C1 segment of cervical spinal cord (tissue), 14 donors: ENCODE results near the gene DYNLT5.
"Not testable (repeated sequence)": the region's sequence is repeated elsewhere in the genome, so short reads cannot be mapped to it uniquely, and the experiment has no call there.

Experiments used
- DNase-seq, 14 donors: peaks; one replicate each; lab custom pipeline; 2025; lab: John Stamatoyannopoulos, UW

Gene DYNLT5, protein sequence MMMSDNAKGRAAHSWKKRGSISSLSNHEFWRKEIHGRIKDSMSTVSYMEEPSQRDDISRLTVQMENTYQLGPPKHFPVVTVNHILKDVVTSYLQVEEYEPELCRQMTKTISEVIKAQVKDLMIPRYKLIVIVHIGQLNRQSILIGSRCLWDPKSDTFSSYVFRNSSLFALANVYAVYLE

DNA sequence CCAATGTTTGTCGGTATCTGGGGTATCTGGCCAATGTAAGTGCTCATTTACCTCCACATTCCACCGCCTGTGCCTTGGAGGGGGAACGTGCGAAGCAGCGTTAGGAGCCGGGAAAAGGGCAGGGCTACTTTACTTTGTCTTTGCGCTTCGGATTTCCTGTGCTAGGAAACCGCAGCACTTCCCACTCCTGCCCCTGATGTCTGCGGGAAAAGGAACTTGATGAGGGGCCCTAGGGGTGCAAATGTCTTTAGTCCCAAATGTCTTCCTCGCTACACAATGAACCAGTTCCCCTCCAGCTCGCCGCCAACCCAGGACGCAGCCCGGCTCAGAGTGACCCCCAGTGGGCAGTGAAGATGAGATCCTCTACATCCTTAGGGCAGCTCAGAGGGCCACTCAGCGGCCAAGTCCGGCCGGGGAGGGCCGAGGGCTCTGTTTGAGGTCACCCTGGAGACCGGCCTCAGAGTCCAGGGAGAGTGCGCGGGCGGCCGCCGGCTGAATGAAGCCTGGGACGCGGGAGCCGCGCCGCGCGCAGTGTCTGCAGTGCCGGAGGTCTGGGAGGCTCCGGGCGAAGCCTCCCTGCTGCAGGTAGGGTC is at the start of gene DYNLT5:
DYNLT5 (plus strand) TSS at position 460 of the 593 bp plus-strand sequence. CDS start 2,200 bp downstream, outside the sequence.
- peak in 10 of 14 donors; percentile 6 to 71 (median 35) for DNase-seq

DNA sequence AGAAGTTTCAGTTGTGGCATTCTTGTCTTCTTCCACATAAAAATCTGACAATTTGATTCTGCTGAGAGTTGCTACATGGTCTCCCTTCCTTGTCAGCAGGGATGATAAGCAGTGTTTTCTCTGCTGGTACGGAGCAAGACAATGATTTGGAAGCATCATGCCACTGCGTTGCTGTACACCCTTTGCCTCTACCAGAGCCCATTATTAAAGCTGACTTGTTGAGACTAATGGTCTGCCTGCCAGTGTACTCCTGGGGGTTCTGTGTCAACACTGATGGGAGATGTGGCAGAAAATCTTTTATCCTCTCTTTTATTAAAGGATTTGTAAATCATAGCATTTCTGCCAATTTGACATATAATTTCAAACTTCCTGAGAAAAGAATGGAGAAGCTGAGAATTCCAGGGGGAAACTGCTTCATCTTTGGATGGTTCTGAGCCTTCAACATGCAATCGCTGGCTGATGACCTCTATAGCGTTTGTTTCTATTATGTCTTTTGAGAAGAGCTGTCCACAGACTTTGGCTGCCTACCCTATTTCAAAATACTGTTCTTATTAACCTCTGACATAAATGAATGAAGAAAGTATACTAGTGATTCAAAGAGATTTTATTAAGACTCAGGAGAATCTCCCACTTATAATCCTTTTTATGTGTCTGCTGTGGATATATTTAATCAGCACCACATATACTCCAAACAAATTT is 47.9 kb upstream of the DYNLT5 start:
- no peak for DNase-seq

DNA sequence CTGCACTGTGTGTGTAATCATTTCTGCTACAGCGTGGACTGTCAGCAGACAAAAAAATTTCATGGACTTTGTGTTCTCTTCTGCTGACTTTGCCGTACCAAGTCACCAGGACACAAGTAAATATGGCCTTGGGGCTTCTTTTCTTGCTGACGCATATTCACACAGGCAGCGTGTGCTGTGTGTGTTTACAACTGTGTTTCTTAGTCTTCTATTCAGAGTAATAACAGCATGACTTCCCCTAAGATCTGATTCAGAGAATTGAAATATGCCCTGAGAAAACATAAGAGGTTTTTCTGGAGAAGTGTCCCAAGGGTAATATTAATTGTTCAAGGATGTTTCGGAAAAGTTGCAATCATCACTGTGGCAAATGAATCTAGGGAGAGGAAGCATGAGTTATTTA is 47.1 kb upstream of the DYNLT5 start:
- no peak for DNase-seq

DNA sequence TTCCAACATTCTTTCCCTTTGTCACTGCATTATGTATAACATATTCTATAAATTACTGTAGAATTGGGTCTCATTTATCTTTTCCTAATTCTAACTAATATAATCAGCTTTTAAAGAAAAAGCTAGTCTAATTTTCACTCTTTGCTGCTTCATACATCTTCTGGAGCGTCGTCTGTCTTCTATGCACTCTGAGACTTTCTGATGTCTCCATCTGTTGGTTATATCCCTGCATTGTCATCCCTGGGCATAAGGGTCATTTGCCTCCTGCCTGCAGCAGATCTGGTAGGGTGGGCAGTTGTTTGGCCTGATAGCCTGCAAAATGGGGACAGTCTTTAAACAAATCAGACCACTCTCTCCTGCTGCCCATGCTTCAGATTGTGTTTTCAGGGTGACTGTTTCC is 40.8 kb upstream of the DYNLT5 start:
- no peak for DNase-seq

DNA sequence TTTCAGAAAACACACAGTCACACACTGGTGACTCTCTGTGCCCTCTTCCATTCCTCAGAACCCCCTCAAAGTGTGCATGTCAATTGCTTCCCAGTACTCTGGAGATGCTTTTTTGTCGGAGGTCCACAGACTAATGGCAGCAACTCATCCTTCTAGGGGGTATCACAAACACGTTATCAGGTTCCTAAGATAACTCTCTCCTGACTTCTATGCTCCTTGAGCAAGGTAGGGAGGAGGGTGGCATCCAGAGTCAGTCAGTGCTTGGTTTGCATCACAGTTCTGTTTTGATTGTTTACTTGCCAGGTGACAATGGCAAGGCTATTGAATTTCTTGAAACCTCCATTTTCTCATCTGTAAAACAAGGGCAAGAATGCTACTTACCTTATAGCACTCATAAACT is 39.4 kb upstream of the DYNLT5 start:
- no peak for DNase-seq

DNA sequence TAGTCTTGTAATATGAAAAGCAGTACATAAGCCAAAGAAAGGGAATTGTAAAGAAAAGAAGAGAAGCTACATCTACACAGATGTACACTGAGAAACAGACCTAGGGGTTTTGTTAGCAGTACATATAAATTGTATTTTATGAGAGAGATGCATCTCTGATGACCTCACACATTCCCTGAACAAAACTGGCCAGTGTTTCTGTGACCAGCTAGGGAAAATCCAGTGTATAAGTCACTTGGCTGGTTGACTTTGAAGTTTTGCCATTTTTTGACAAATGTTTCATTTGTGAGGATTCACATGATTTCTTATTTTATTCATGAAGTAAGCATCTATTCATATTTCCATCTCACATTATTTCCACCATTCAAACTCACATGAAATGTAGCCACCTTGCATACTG is 28.3 kb upstream of the DYNLT5 start:
- DNase-seq: no peak

DNA sequence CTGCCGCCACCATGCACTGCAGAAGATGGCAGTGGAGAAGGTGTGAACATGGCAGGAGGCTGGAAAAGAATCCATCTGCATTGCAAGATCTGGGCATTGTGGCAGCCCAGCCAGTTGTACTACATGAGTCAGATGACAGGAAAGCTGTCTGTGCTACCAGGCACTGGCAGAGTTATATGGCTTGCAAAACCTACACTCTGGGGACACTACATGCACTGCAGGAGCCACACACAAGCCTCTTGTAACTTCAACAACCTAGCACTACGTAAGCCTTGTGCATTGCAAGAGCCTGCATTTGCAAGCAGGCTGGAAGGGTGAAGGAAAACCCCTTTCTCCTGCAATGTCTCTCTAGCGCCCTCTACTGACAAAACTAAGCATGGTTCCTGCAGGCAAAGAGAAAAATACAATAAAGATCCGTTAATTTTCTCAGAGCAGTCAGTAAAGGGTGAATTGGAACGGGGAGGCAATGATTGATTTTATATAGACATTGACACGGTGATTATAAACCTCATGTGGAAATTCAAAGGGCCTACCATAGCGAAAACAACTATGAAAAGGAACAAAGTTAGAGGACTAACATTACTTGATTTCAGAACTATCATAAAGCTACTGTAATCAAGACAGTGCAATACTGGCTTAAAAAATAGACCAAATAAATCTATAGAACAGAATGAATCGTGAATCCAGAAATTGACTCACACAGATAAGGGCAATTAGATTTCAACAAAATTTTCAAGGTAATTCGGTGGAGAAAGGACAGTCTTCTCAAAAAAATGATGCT is 26.2 kb upstream of the DYNLT5 start:
- peak in 11 of 14 donors; percentile 5 to 66 (median 31) for DNase-seq

DNA sequence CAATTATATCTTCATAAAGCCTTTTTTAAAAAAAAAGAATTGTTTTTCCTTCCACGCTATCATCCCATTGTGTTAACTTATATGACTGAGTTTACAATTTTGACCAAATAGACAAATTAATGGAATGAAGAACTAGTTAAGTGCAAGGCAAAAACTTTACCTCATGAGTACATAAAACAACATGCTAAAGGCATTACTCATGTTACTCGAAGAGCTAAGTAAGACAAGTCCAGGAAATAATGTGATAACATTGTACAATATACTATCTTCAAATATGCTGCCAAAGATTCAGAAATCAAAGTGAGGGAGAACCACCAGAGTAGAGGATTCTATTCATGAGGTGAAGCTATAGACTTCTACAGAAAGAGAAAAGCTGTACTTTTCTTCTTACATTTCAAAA is 24.2 kb upstream of the DYNLT5 start:
- DNase-seq: no peak

DNA sequence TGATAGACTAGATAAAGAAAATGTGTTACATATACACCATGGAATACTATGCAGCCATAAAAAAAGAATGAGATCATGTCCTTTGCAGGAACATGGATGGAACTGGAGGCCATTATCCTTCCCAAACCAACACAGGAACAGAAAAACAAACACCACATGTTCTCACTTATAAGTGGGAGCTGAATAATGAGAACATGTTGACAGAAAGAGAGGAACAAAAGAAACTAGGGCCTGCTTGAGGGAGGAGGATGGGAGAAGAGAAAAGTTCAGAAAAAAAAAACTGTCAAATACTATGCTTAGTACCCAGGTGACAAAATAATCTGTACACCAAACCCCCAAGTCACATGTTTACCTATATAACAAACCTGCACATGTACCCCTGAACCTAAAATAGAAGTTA is 23.5 kb upstream of the DYNLT5 start:
- DNase-seq: not testable (repeated sequence)

DNA sequence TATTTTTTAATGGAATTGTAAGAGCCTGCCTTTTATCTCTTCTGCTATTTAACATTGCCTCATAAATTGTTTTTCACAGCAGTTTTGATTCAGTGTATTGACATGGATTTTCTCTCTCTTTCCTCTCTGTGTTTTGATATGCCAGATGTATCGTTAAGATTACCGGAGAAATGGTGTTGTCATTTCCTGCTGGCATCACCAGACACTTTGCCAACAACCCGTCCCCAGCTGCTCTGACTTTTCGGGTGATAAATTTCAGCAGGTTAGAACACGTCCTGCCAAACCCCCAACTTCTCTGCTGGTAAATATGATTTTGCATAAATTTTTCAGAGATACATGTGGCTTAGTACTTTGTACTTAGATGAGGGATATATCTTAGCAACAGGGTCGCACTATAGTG is 23.1 kb upstream of the DYNLT5 start:
- no peak for DNase-seq

DNA sequence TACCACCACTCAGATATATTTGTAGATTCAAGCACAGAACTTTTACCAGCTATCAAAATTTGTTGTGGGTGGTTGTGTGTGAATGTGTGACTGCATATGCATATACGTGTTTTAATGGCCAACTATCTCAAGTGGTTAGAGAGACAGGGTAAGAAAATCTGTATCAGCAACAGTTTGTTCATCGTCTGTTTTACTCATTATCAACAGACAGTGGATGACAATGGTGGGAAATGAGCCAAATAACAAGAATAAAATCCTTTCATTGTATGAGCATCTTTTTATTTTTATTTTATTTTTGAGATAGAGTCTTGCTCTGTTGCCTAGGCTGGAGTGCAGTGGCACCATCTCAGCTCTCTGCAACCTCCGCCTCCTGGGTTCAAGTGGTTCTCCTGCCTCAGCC is 22.7 kb upstream of the DYNLT5 start:
- no peak for DNase-seq

DNA sequence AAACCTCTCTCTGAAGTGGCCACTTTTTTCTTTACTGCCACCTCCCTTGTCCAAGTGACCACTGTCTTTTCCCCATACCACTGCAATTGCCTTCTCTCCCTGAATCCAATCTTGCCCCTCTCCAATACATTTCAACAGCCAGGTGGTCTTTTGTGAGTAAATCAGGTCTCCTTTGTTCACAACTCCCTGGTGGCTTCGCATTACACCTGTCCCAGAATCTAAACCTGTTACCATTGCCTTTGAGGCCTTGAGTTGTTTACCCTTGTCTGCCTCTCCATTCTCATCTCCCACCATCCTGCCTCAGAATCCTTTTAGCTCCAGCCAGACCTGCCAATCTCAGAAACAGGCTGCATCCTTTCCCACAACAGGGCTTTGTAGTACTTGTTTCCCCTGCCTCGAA is 21.8 kb upstream of the DYNLT5 start:
- DNase-seq: no peak

DNA sequence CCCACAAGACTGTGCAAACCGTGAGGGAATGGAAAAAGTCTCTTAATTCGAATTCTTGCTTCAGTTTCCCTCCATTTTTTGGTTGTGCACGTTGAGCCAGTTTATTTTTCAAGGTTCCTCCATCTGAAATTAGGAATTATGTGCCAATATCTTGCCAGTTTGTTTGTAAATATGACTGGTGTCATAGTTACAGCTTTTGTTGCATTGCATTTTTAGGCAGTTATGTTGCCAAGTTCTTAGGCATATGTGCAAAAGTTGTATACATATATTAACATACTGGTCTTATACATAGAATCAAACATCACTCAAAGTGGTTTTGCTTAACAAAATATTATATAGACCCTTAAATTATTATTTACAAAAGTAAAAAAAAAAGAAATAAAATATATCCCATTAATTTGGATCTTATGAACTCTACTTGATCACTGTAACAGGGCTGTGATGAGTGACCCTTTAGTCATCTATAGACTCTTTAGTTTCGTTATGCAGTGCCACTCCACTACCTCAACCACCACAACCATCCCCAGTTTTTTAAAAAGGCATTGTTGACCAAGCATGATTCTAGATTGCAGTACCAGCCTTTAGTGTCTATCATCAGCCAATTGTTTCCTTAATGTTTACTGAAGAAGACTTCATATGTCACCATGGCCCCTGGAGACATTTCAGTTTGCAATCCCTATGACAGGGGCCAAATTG is 20.9 kb upstream of the DYNLT5 start:
- DNase-seq: no peak

DNA sequence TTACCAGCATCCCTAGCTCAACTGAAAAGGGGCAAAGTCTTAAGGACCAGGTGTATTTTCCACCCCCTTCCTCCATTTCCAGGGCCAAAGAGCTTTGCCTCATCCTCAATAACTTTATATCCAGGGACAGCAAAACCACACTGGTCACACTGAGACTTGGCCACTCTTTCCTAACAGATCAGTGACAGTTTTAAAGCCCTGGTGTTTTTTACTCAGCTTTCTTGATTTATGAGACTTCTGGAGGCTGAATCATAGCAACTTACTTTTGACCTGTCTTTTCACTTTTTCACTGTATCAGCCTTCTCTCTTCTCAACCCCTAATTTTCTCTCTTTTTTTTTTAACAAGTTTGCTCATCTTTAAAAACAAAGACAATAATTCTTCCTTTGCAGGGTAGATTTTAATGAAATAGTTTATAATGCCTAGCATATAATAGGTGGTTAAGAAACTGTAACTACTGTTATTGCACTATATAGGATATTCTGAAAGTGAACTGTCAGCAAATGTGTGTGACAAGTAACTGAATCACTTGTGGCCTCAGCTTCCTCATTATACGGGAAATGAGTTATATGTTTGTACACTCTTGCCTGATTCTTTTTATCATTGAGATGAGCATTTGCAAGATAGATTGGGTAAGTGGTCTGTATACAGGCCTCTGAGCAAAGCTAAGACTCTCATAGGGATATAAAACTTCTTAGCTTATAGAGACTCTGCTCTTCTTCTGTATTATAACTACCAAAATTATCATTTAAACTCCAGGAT is 19.7 kb upstream of the DYNLT5 start:
- DNase-seq: no peak

DNA sequence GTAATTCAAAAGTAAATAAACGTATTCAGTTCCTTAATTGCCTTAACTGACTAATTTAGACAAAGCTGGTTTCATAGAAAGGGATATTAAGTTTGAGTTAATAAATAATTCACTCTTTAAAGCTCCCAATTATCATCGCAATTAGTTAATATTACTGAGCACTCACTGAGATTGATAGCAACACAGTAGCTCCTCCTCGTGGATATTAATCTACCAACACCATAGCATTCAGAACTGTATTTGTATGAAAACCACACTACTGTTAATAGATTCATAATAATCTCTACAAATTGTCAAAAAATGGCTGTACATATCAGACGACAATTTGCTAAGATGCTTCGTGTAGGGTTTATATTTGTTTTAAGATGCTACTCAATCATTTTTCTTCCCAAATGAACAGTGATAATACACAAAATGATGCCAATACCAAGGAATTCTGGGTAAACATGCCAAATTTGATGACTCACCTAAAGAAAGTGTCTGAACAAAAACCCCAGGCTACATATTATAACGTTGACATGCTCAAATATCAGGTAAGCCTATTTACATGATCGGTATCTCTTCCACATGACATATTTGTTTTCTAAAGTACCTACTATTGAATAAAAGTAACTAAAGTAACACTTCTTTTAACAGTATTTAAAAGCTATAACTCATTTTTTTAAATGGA is 18.8 kb upstream of the DYNLT5 start:
- no peak for DNase-seq

DNA sequence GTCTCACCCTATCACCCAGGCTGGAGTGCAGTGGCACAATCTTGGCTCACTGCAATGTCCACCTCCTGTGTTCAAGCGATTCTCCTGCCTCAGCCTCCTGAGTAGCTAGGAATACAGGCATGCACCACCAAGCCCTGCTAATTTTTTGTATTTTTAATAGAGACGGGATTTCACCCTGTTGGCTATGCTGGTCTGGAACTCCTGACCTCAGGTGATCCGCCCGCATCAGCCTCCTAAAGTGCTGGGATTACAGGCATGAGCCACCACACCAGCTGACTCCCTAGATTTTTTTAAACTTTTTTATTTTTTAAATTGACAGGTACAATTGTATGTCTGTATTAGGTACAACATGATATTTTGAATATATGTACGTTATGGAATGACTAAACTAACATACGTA is 17.7 kb upstream of the DYNLT5 start:
- DNase-seq: not testable (repeated sequence)

DNA sequence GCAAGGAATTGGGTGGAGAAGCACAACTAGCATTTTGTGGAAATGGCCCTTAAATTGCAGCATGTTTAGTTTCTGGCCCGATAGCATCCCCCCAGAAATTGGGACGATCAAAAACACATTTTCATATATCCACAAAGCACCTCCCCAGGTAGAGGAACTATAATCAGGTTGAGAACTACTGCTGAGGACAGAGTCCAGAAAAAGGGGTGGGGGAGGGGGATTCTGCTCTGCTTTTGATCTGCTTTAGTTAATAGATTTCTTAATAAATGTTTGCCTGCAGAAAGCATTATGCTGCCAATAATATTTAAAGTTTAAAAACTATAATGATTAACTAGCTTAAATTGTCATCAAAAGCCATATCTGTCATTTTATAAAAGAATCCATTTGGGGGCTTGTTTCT is 14.4 kb upstream of the DYNLT5 start:
- no peak for DNase-seq

DNA sequence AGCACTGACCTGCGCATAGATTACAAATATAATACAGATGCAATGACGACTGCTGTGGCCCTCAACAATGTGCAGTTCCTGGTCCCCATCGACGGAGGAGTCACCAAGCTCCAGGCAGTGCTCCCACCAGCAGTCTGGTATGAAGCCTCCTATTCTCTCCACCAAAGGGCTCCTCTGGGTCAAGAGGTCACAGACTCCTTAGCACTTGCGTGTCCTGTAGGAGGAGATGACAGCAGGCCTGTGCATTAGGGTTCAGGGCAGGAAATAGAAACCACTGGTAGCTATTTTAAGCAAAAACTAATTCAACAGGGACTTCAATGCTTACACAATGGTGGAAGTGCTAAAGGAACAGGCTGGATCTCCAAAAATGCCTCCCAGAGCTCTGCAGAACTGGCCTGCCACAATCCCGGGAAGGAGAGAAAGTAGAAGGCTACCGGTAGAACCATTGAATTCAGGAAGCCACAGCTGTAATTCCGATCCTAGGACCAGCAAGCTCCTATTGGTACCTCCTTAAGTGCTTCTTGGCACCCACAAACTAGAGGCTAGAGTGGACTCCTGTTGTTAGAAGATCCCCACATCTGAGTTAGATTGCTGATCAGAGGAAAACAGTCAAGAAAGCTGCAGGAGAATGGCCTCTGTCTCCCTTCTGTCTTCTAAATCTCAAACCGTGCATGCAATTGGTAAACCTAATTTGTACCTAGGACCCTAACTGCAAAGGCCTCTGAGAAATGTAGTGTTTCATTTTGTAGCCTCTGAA is 12.7 kb upstream of the DYNLT5 start:
- no peak for DNase-seq

DNA sequence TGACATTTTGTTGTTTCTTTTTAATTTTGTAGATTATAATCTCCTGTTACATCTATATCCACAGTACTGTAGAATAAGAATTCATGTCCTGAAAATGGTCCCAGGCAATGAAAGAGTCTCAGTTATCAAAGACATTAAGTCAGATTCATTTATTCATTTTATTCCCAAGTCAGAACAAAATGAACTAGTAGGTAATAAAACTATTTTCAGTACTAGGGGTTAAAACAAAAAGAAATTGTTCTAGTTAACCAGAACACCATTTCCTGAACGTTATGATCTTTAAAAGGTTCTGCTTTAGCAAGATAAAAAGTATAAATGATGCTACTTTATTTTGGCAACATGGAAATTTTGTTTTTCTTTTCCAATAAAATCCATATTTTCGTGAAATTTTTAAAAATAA is 6.8 kb upstream of the DYNLT5 start:
- no peak for DNase-seq

DNA sequence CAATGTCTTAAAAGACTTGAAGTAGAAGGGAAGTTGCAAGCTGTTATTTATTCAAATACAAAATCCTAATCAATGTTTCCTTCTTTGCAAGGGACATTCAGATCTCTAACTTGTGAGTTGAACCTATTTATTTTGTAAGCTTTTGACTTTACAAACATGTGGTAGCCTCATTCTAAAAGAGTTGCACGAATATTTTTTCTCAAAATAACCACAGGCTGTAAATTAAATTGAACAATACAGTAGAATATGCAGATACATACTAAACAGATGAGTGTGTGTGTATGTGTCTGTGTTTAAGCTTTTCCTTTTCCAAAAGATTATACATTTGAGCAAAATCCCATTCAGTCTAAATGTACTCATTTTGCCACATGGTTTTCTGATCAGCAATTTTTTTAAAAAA is 4.8 kb upstream of the DYNLT5 start:
- no peak for DNase-seq
